ENCODE measurements around the gene TXN2.
"Not testable (repeated sequence)": the region's sequence is repeated elsewhere in the genome, so short reads cannot be mapped to it uniquely, and the experiment has no call there.

Gene TXN2

GRCh38 chr22:36431977-36432376 is 49.5 kb downstream of the TXN2 start:
- no peak for DNase-seq (ENCODE audit: low spot score)

GRCh38 chr22:36430863-36431262 is 50.6 kb downstream of the TXN2 start:
- DNase-seq (ENCODE audit: low spot score): no peak

GRCh38 chr22:36427952-36428351 is 53.5 kb downstream of the TXN2 start:
- DNase-seq (ENCODE audit: low spot score): not testable (repeated sequence)

- DNase-seq (ENCODE audit: low spot score): no peak
Measured at GRCh38 chr22:36425977-36426523, 55.4 kb downstream of the TXN2 start.

- no peak for DNase-seq (ENCODE audit: low spot score)
Measured at GRCh38 chr22:36424901-36425579, 56.4 kb downstream of the TXN2 start.

GRCh38 chr22:36424466-36424865 is 57.0 kb downstream of the TXN2 start:
- not testable (repeated sequence) for DNase-seq (ENCODE audit: low spot score)

GRCh38 chr22:36423461-36424404 is 57.7 kb downstream of the TXN2 start:
- DNase-seq (ENCODE audit: low spot score): no peak

- DNase-seq (ENCODE audit: low spot score): no peak
Measured at GRCh38 chr22:36422287-36423014, 59.0 kb downstream of the TXN2 start.

- no peak for DNase-seq (ENCODE audit: low spot score)
Measured at GRCh38 chr22:36419912-36420882, 61.2 kb downstream of the TXN2 start.

GRCh38 chr22:36419177-36419911 is 62.1 kb downstream of the TXN2 start:
- peak; percentile 23 for DNase-seq (ENCODE audit: low spot score)

- DNase-seq (ENCODE audit: low spot score): no peak
Measured at GRCh38 chr22:36417281-36417686, 64.2 kb downstream of the TXN2 start.

Data from iPS-NIHi11 (cell line).